ENCODE data around the gene MACROD2.
A peak's percentile ranks its signal among the peaks of the same experiment; 100 is the strongest.

Gene MACROD2

DNA sequence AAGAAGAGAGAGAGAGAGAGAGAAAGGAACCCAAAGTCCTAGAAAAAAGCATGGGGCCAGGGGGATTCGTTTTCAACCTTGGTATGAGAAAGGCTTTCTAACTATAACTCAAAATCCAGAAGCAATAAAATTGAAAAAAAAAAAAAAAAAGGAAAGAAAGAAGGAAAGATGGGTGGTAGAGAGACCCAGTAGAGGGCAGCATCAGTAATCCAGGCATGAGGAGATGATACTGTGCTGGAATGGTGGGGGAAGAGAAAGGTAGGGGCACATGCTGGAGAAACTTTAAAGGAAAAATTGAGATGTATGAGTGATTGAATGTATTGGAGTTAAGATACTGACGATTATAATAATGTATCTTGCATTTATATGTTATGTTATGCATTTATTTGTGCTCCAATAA is 1382.8 kb downstream of the MACROD2 start (continued):
- TF ChIP-seq, protein P1, sequence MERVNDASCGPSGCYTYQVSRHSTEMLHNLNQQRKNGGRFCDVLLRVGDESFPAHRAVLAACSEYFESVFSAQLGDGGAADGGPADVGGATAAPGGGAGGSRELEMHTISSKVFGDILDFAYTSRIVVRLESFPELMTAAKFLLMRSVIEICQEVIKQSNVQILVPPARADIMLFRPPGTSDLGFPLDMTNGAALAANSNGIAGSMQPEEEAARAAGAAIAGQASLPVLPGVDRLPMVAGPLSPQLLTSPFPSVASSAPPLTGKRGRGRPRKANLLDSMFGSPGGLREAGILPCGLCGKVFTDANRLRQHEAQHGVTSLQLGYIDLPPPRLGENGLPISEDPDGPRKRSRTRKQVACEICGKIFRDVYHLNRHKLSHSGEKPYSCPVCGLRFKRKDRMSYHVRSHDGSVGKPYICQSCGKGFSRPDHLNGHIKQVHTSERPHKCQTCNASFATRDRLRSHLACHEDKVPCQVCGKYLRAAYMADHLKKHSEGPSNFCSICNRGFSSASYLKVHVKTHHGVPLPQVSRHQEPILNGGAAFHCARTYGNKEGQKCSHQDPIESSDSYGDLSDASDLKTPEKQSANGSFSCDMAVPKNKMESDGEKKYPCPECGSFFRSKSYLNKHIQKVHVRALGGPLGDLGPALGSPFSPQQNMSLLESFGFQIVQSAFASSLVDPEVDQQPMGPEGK (tag by site-specific recombination; IDR thresholded peaks at IDR 0.05): no peak
- no peak for TF ChIP-seq ZNF121 (tag by site-specific recombination; IDR thresholded peaks at IDR 0.05)

DNA sequence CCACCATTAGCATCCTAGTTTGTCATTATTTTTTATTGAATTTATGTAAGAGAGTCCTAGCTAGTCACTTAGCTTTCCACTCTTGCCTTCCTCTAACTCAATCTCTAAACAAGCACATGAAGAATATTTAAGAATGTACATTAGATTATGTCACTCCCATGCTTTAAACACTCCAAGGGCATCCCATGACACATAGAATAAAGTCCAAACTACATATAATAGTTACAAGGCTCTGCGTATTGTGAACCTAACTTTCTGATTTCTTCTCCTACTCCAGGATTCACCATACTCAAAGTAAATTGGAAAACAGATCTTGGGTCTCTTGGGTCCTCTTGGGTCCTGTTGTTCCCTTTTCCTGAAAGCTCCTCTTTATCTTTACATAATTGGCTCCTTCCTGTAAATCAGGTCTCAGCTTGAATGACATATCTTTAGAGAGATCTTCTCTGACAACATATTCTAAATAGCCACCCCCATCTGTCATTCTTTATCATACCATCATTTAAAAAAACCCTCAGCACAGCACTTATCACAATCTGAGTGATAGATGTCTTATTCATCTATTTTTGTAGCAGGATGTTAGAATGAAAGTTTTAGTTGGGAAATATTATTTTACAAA is 1384.5 kb downstream of the MACROD2 start:
- H3K27ac ChIP-seq (ENCODE audit: extremely low read depth, low read depth, low read length): no peak overlapping the region
- POLR2A ChIA-PET: no interaction called here
- CTCF ChIA-PET: interaction anchor here (0.7 kb wide), 1 partner anchor 382 kb away, joined by 3 read pairs; no protein-coding TSS in a partner anchor
- no peak overlapping the region for H3K4me3 ChIP-seq (ENCODE audit: low read depth, low read length)
- no peaks in the 10 kb centered on the region for H3K36me3 ChIP-seq (ENCODE audit: control insufficient read depth in 2 of 2, insufficient read depth in 1 of 2, low read length in 2 of 2)
- no peaks in the 10 kb centered on the region for H3K9me3 ChIP-seq (ENCODE audit: control insufficient read depth, insufficient read depth, low read depth, low read length)
- TF ChIP-seq SP2 (tag by site-specific recombination; IDR thresholded peaks at IDR 0.05): no peak
- peak; percentile 51; the same call in 1 of the 2 replicates for TF ChIP-seq ZNF133 (tag by site-specific recombination; IDR thresholded peaks at IDR 0.05)
- H3K4me1 ChIP-seq (ENCODE audit: control insufficient read depth, insufficient read depth, low read length): no peaks in the 10 kb centered on the region

DNA sequence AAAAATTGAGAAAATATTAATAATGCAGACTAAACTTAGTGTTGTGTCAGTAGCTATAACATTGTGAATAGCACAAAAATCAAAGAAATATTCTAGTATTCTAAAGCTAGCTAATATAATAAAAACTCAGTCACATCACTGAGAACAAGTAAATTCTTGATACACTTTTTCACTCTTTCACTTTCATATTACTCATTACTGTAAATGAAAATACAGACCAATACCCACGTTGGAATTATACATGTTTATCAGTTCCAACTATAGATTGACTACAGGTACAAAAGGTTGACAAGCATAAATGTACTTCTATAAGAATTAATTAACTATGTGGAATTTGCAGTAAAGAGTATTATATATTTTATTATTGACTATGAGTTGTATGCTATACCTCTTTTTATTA is 1385.5 kb downstream of the MACROD2 start:
- H3K4me1 ChIP-seq (ENCODE audit: control insufficient read depth, insufficient read depth, low read length): no peaks in the 10 kb centered on the region
- no peaks in the 10 kb centered on the region for H3K9me3 ChIP-seq (ENCODE audit: control insufficient read depth, insufficient read depth, low read depth, low read length)
- TF ChIP-seq, protein P2, sequence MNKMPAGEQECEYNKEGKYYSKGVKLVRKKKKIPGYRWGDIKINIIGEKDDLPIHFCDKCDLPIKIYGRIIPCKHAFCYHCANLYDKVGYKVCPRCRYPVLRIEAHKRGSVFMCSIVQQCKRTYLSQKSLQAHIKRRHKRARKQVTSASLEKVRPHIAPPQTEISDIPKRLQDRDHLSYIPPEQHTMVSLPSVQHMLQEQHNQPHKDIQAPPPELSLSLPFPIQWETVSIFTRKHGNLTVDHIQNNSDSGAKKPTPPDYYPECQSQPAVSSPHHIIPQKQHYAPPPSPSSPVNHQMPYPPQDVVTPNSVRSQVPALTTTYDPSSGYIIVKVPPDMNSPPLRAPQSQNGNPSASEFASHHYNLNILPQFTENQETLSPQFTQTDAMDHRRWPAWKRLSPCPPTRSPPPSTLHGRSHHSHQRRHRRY (tag by site-specific recombination; IDR thresholded peaks at IDR 0.05): no peak
- TF ChIP-seq, protein P3, sequence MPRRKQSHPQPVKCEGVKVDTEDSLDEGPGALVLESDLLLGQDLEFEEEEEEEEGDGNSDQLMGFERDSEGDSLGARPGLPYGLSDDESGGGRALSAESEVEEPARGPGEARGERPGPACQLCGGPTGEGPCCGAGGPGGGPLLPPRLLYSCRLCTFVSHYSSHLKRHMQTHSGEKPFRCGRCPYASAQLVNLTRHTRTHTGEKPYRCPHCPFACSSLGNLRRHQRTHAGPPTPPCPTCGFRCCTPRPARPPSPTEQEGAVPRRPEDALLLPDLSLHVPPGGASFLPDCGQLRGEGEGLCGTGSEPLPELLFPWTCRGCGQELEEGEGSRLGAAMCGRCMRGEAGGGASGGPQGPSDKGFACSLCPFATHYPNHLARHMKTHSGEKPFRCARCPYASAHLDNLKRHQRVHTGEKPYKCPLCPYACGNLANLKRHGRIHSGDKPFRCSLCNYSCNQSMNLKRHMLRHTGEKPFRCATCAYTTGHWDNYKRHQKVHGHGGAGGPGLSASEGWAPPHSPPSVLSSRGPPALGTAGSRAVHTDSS (tag by site-specific recombination; IDR thresholded peaks at IDR 0.05): no peak
- TF ChIP-seq ZNF621 (tag by site-specific recombination; IDR thresholded peaks at IDR 0.05) (no peak), ZNF473 (tag by site-specific recombination; IDR thresholded peaks at IDR 0.05) (no peak), ZNF777 (tag by site-specific recombination; IDR thresholded peaks at IDR 0.05; ENCODE audit: borderline replicate concordance) (no peak), ZNF530 (tag by site-specific recombination; IDR thresholded peaks at IDR 0.05; ENCODE audit: low read depth) (no peak)
- TF ChIP-seq, protein P4, sequence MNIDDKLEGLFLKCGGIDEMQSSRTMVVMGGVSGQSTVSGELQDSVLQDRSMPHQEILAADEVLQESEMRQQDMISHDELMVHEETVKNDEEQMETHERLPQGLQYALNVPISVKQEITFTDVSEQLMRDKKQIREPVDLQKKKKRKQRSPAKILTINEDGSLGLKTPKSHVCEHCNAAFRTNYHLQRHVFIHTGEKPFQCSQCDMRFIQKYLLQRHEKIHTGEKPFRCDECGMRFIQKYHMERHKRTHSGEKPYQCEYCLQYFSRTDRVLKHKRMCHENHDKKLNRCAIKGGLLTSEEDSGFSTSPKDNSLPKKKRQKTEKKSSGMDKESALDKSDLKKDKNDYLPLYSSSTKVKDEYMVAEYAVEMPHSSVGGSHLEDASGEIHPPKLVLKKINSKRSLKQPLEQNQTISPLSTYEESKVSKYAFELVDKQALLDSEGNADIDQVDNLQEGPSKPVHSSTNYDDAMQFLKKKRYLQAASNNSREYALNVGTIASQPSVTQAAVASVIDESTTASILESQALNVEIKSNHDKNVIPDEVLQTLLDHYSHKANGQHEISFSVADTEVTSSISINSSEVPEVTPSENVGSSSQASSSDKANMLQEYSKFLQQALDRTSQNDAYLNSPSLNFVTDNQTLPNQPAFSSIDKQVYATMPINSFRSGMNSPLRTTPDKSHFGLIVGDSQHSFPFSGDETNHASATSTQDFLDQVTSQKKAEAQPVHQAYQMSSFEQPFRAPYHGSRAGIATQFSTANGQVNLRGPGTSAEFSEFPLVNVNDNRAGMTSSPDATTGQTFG (tag by site-specific recombination; IDR thresholded peaks at IDR 0.05; ENCODE audit: borderline replicate concordance): no peak
- no peaks in the 10 kb centered on the region for H3K36me3 ChIP-seq (ENCODE audit: control insufficient read depth in 2 of 2, insufficient read depth in 1 of 2, low read length in 2 of 2)
- CTCF ChIA-PET: interaction anchor here (0.6 kb wide), 1 partner anchor 343 kb away, joined by 6 read pairs; no protein-coding TSS in a partner anchor
- no peak overlapping the region for H3K4me3 ChIP-seq (ENCODE audit: low read depth, low read length)
- H3K27ac ChIP-seq (ENCODE audit: extremely low read depth, low read depth, low read length): no peak overlapping the region
- POLR2A ChIA-PET: no interaction called here

DNA sequence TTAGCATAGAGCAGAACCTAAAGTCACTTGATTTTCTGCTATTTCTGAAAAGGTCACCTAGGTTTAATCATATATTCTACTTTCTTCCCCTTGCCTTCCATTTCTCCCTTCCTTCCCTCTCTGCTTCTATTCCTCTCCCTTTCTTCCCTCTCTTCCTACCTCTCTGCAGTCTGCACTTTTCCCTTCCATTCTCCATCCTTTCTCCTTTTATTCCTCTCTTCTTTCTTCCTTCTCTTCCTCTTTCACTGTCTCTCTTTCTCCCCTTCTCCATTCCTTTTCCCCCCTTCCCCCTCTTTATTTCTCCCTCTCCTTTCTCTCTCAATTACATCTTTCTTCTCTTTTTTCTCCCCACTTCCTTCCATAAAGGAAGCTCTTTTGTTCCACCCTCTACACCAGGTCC is 1391.9 kb downstream of the MACROD2 start:
- Histone ChIP-seq H3K36me3 (ENCODE audit: control insufficient read depth in 2 of 2, insufficient read depth in 1 of 2, low read length in 2 of 2) (no peaks in the 10 kb centered on the region), H3K4me3 (ENCODE audit: low read depth, low read length) (no peak overlapping the region), H3K27ac (ENCODE audit: extremely low read depth, low read depth, low read length) (no peak overlapping the region), H3K9me3 (ENCODE audit: control insufficient read depth, insufficient read depth, low read depth, low read length) (no peaks in the 10 kb centered on the region), H3K4me1 (ENCODE audit: control insufficient read depth, insufficient read depth, low read length) (no peaks in the 10 kb centered on the region)
- ChIA-PET CTCF (interaction anchor here (0.7 kb wide), 1 partner anchor 10 kb away, joined by 5 read pairs; no protein-coding TSS in a partner anchor), POLR2A (no interaction called here)
- TF ChIP-seq, protein P1 (tag by site-specific recombination; IDR thresholded peaks at IDR 0.05): no peak
- no peak for TF ChIP-seq ZSCAN16 (tag by site-specific recombination; IDR thresholded peaks at IDR 0.05)
- no peak for TF ChIP-seq PRDM1 (tag by site-specific recombination; IDR thresholded peaks at IDR 0.05)
- no peak for TF ChIP-seq ZNF792 (tag by site-specific recombination; IDR thresholded peaks at IDR 0.05)
- TF ChIP-seq ZEB2 (tag by site-specific recombination; IDR thresholded peaks at IDR 0.05): no peak
- TF ChIP-seq, protein P5, sequence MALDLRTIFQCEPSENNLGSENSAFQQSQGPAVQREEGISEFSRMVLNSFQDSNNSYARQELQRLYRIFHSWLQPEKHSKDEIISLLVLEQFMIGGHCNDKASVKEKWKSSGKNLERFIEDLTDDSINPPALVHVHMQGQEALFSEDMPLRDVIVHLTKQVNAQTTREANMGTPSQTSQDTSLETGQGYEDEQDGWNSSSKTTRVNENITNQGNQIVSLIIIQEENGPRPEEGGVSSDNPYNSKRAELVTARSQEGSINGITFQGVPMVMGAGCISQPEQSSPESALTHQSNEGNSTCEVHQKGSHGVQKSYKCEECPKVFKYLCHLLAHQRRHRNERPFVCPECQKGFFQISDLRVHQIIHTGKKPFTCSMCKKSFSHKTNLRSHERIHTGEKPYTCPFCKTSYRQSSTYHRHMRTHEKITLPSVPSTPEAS (tag by site-specific recombination; IDR thresholded peaks at IDR 0.05): no peak
